A549 (cell line): ENCODE results near the gene C1QC. TPM values are rescaled to one million over a fixed set of nuclear protein-coding genes. Genes with fewer than 3 reads are reported as not detected.

Source experiments
- ATAC-seq, 2 experiments: fragments of 200-7000 bp in 1 of 2; fragments of >200 bp in 1 of 2; cut with Nextera tagmentation in 1 of 2; cut with Tn5 transposase in 1 of 2; 3 replicates each; pipeline versions ENCODE4 v1.8.0 to v1.9.1; 2018 to 2020; ENCODE audit warnings: mild to moderate bottlenecking in 1 of 2, moderate library complexity in 1 of 2
- CTCF ChIA-PET: fragments of 300-600 bp; sonication (Branson Sonifier 250); formaldehyde crosslinking; extraction: SDS; loops from one replicate; lab custom pipeline; 2021; ENCODE audit warnings: antibody characterized with exemption, inconsistent platforms; lab: Yijun Ruan, JAX
- POLR2A ChIA-PET: fragments of 350-600 bp; formaldehyde crosslinking; extraction: SDS; loops from one replicate; lab custom pipeline; 2021; ENCODE audit warnings: antibody characterized with exemption, inconsistent platforms; lab: Yijun Ruan, JAX
- DNase-seq, 2 experiments: peaks; one replicate each; pipeline versions ENCODE4 v3.0.0 to v3.0.0-alpha.2; 2011 to 2016; ENCODE audit warnings: low read depth in 1 of 2, low spot score in 1 of 2
- FAIRE-seq: peaks from 2 replicates; lab custom pipeline; 2011; peaks lifted over from hg19 to GRCh38; lab: Jason Lieb, UNC
- H3K27ac ChIP-seq, 2 experiments: fragments of >200 bp; sonication (Bioruptor Twin); formaldehyde crosslinking; 3 replicates each; pipeline ENCODE4 v1.5.1; 2016 to 2017
- H3K4me1 ChIP-seq: fragments of >200 bp; sonication (Bioruptor Twin); formaldehyde crosslinking; 3 replicates; pipeline ENCODE4 v1.6.1; 2016
- H3K4me2 ChIP-seq: fragments of >200 bp; sonication (Bioruptor Twin); formaldehyde crosslinking; 3 replicates; pipeline ENCODE4 v1.6.1; 2016
- H3K4me3 ChIP-seq: fragments of >200 bp; sonication (Bioruptor Twin); formaldehyde crosslinking; 3 replicates; pipeline ENCODE4 v1.5.1; 2016
- H3K9me3 ChIP-seq: fragments of >200 bp; sonication (Bioruptor Twin); formaldehyde crosslinking; 3 replicates; pipeline ENCODE4 v1.6.1; 2016
- ATOH8 ChIP-seq: fragments of 250-450 bp; sonication (Bioruptor Pico); IDR thresholded peaks from 2 replicates; pipeline ENCODE4 v1.5.0; 2020; ENCODE audit warnings: low read depth, mild to moderate bottlenecking, moderate library complexity
- CBX2 ChIP-seq: fragments of 200-600 bp; sonication (generic); IDR thresholded peaks from 2 replicates; pipeline ENCODE4 v1.6.1; 2016; ENCODE audit warnings: low read depth, mild to moderate bottlenecking, borderline replicate concordance
- CBX8 ChIP-seq: fragments of 200-600 bp; sonication (generic); IDR thresholded peaks from 2 replicates; pipeline ENCODE4 v1.6.1; 2016
- CHD4 ChIP-seq: fragments of 200-600 bp; sonication (generic); IDR thresholded peaks from 2 replicates; pipeline ENCODE4 v1.6.1; 2016; ENCODE audit warnings: antibody characterized with exemption, mild to moderate bottlenecking, borderline replicate concordance
- EHF ChIP-seq: fragments of 250-450 bp; sonication (Bioruptor Pico); IDR thresholded peaks from 2 replicates; pipeline ENCODE4 v1.5.0; 2020; ENCODE audit warnings: mild to moderate bottlenecking
- EHMT2 ChIP-seq: fragments of 200-600 bp; sonication (generic); IDR thresholded peaks from 2 replicates; pipeline ENCODE4 v1.6.1; 2016; ENCODE audit warnings: antibody characterized with exemption, low read depth, mild to moderate bottlenecking, moderate library complexity
- ESRRA ChIP-seq: fragments of 150-350 bp; IDR thresholded peaks from 2 replicates; pipeline ENCODE4 v1.6.1; 2014; ENCODE audit warnings: mild to moderate bottlenecking, low read length, borderline replicate concordance
- FOSL2 ChIP-seq, 2 experiments: fragments of 450-650 bp in 1 of 2; fragments of >200 bp in 1 of 2; sonication (Bioruptor Twin) in 1 of 2; formaldehyde crosslinking; IDR thresholded peaks; 2 replicates each; pipeline versions ENCODE4 v1.5.0 to v1.6.1; 2016 to 2020; ENCODE audit warnings: mild to moderate bottlenecking in 1 of 2, moderate library complexity in 1 of 2
- FOXS1 ChIP-seq: fragments of 250-450 bp; sonication (Bioruptor Pico); IDR thresholded peaks from 2 replicates; pipeline ENCODE4 v1.5.0; 2020; ENCODE audit warnings: mild to moderate bottlenecking, moderate library complexity
- GATA3 ChIP-seq: IDR thresholded peaks from 2 replicates; pipeline ENCODE4 v1.6.1; 2012; ENCODE audit warnings: borderline replicate concordance
- HOXA7 ChIP-seq: fragments of 250-450 bp; sonication (Bioruptor Pico); IDR thresholded peaks from 2 replicates; pipeline ENCODE4 v1.5.0; 2020; ENCODE audit warnings: mild to moderate bottlenecking, moderate library complexity
- MAFK ChIP-seq: fragments of 450-650 bp; IDR thresholded peaks from 2 replicates; pipeline ENCODE4 v1.6.1; 2014; ENCODE audit not compliant: partially characterized antibody
- NFE2L2 ChIP-seq: fragments of 150-350 bp; conservative IDR thresholded peaks from 2 replicates; pipeline ENCODE4 v1.6.1; 2014; ENCODE audit warnings: low read length
- PBX3 ChIP-seq: IDR thresholded peaks from 2 replicates; pipeline ENCODE4 v1.6.1; 2012
- PHF8 ChIP-seq: fragments of 200-600 bp; sonication (generic); IDR thresholded peaks from 2 replicates; pipeline ENCODE4 v1.6.1; 2016; ENCODE audit warnings: low read depth, mild to moderate bottlenecking, antibody characterized with exemption, moderate library complexity, borderline replicate concordance
- POLR2A ChIP-seq: IDR thresholded peaks from 2 replicates; pipeline ENCODE4 v1.6.1; 2012; ENCODE audit warnings: mild to moderate bottlenecking, low read length
- RCOR1 ChIP-seq: fragments of 150-350 bp; IDR thresholded peaks from 2 replicates; pipeline ENCODE4 v1.6.1; 2014; ENCODE audit warnings: antibody characterized with exemption, low read length, low read depth
- REST ChIP-seq: fragments of 200-600 bp; sonication (generic); IDR thresholded peaks from 2 replicates; pipeline ENCODE4 v1.6.1; 2016; ENCODE audit warnings: antibody characterized with exemption, mild to moderate bottlenecking, moderate library complexity
- RFX5 ChIP-seq: fragments of 450-650 bp; IDR thresholded peaks from 2 replicates; pipeline ENCODE4 v1.7.1; 2014; ENCODE audit warnings: antibody characterized with exemption, mild to moderate bottlenecking, moderate library complexity
- SMC3 ChIP-seq: fragments of >200 bp; sonication (Bioruptor Twin); formaldehyde crosslinking; IDR thresholded peaks from 3 replicates; pipeline ENCODE4 v1.6.1; 2018; ENCODE audit warnings: inconsistent platforms
- TFCP2L1 ChIP-seq: fragments of 250-450 bp; sonication (Bioruptor Pico); IDR thresholded peaks from 2 replicates; pipeline ENCODE4 v1.5.0; 2021; ENCODE audit warnings: mild to moderate bottlenecking
- TP53 ChIP-seq: fragments of 250-450 bp; sonication (Bioruptor Pico); IDR thresholded peaks from 2 replicates; pipeline ENCODE4 v1.5.0; 2021; ENCODE audit warnings: mild to moderate bottlenecking, moderate library complexity
- WGBS: methylation state at CpG from one replicate; pipeline ENCODE4 v1.1.6; 2017; ENCODE audit errors: missing lambda C conversion rate; 5-methylcytosine and 5-hydroxymethylcytosine counted together
- polyA plus RNA-seq, 4 experiments: library from polyadenylated mRNA; depleted of rRNA in 3 of 4; stranded (reverse); fragments of >200 nt; fragmentation: RNase III in 1 of 4; extraction: RNeasy Plus Mini Kit Qiagen cat#74134 plus additional on column Dnase treatment in 1 of 4; gene quantifications; 2 replicates in 3 of 4; 3 replicates in 1 of 4; pipeline ENCODE4 v1.2.3, GENCODE V29; 2011 to 2017
- TF ChIP-seq, protein P1 (sequence below): fragments of >200 bp; sonication (Bioruptor Twin); formaldehyde crosslinking; IDR thresholded peaks from 3 replicates; pipeline ENCODE4 v1.6.1; 2016
- TF ChIP-seq, protein P2 (sequence below): fragments of 450-650 bp; IDR thresholded peaks from 2 replicates; pipeline ENCODE4 v1.6.1; 2014; ENCODE audit warnings: antibody characterized with exemption

C1QC gene
- polyA plus RNA-seq, 2 of the 4 experiments (the other 2 are of a cell fraction), result not detected

GRCh38 chr1:22606161-22606560 lies 37.3 kb upstream of the C1QC start (continued):
- TF ChIP-seq PBX3 (no peak), SMC3 (no peak), PHF8 (no peak), TP53 (no peak), NFE2L2 (no peak), GATA3 (no peak), MAFK (no peak)
- TF ChIP-seq, protein P1, sequence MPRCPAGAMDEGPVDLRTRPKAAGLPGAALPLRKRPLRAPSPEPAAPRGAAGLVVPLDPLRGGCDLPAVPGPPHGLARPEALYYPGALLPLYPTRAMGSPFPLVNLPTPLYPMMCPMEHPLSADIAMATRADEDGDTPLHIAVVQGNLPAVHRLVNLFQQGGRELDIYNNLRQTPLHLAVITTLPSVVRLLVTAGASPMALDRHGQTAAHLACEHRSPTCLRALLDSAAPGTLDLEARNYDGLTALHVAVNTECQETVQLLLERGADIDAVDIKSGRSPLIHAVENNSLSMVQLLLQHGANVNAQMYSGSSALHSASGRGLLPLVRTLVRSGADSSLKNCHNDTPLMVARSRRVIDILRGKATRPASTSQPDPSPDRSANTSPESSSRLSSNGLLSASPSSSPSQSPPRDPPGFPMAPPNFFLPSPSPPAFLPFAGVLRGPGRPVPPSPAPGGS, result no peak

GRCh38 chr1:22607154-22607553 lies 36.3 kb upstream of the C1QC start:
- no peak overlapping the region for H3K27ac ChIP-seq

GRCh38 chr1:22608361-22608760 lies 35.1 kb upstream of the C1QC start:
- no peak for FAIRE-seq
- ATAC-seq, result no peak
- ChIA-PET POLR2A (no interaction called here), CTCF (no interaction called here)
- Histone ChIP-seq H3K27ac (no peak overlapping the region), H3K4me3 (no peak overlapping the region), H3K9me3 (no peaks in the 10 kb centered on the region), H3K4me2 (no peak overlapping the region), H3K4me1 (no peaks in the 10 kb centered on the region)
- DNase-seq, result no peak
- 0% methylated on average over 3 of the region's 3 CpGs for WGBS
- no peak for TF ChIP-seq FOXS1 (CRISPR knock-in tag)
- TF ChIP-seq HOXA7 (CRISPR knock-in tag), result no peak
- TF ChIP-seq RCOR1, result no peak
- TF ChIP-seq, protein P2, sequence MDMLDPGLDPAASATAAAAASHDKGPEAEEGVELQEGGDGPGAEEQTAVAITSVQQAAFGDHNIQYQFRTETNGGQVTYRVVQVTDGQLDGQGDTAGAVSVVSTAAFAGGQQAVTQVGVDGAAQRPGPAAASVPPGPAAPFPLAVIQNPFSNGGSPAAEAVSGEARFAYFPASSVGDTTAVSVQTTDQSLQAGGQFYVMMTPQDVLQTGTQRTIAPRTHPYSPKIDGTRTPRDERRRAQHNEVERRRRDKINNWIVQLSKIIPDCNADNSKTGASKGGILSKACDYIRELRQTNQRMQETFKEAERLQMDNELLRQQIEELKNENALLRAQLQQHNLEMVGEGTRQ, result no peak
- TF ChIP-seq ATOH8, result no peak
- no peak for TF ChIP-seq EHF (CRISPR knock-in tag)
- TF ChIP-seq POLR2A, result no peak
- TF ChIP-seq RFX5, result no peak
- no peak for TF ChIP-seq CBX8
- no peak for TF ChIP-seq CHD4
- TF ChIP-seq ESRRA, result no peak
- TF ChIP-seq, protein P1, result no peak
- no peak for TF ChIP-seq PHF8
- no peak for TF ChIP-seq TFCP2L1 (CRISPR knock-in tag)
- no peak for TF ChIP-seq FOSL2 (IDR thresholded peaks at IDR 0.05)
- TF ChIP-seq FOSL2 (CRISPR knock-in tag; IDR thresholded peaks at IDR 0.05), result no peak
- no peak for TF ChIP-seq CBX2
- TF ChIP-seq, all 56 proteins: peak for 0

More at GRCh38 chr1:22607154-22607553, 36.3 kb upstream of the C1QC start:
- 20% methylated on average over 9 of the region's 10 CpGs for whole genome bisulfite sequencing
- Histone ChIP-seq H3K4me3 (no peak overlapping the region), H3K4me1 (no peaks in the 10 kb centered on the region), H3K9me3 (no peaks in the 10 kb centered on the region), H3K4me2 (no peak overlapping the region)
- DNase-seq (no peak), FAIRE-seq (no peak), ATAC-seq (no peak)
- POLR2A ChIA-PET, result no interaction called here
- CTCF ChIA-PET, result interaction anchor here (1.3 kb wide), 1 partner anchor 10 kb away, joined by 3 read pairs; no protein-coding TSS in a partner anchor
- TF ChIP-seq EHMT2 (no peak), REST (peak; percentile 67)
